Liver (tissue), 3 donors: ENCODE results near the gene PREX1.

Source experiments
- CTCF ChIP-seq: fragments of 150-350 bp; IDR thresholded peaks from 2 replicates; pipeline ENCODE4 v1.5.1; 2017; ENCODE audit warnings: improper control_type of control experiment, low read depth, low read length; ENCODE audit not compliant: missing input control
- EGR1 ChIP-seq, 2 donors: IDR thresholded peaks; 2 replicates each; pipeline ENCODE4 v1.6.1; 2016 to 2018; ENCODE audit warnings: antibody characterized with exemption in 2 of 2, low read depth in 2 of 2
- GABPA ChIP-seq, 2 donors: IDR thresholded peaks in 1 of 2; conservative IDR thresholded peaks in 1 of 2; 2 replicates each; pipeline ENCODE4 v1.6.1; 2016; ENCODE audit warnings: antibody characterized with exemption in 2 of 2, mild to moderate bottlenecking in 1 of 2, moderate library complexity in 1 of 2
- HNF4G ChIP-seq: IDR thresholded peaks from 2 replicates; pipeline ENCODE4 v1.6.1; 2016; ENCODE audit warnings: antibody characterized with exemption
- JUND ChIP-seq, 2 donors: IDR thresholded peaks; 2 replicates each; pipeline ENCODE4 v1.6.1; 2016; ENCODE audit warnings: antibody characterized with exemption in 2 of 2
- MAX ChIP-seq: IDR thresholded peaks from 2 replicates; pipeline ENCODE4 v1.6.1; 2016; ENCODE audit warnings: antibody characterized with exemption
- NR2F2 ChIP-seq: IDR thresholded peaks from 2 replicates; pipeline ENCODE4 v1.6.1; 2016; ENCODE audit warnings: antibody characterized with exemption
- RAD21 ChIP-seq, 2 donors: IDR thresholded peaks; 2 replicates each; pipeline ENCODE4 v1.6.1; 2016; ENCODE audit warnings: antibody characterized with exemption in 2 of 2, mild to moderate bottlenecking in 2 of 2
- SP1 ChIP-seq: IDR thresholded peaks from 2 replicates; pipeline ENCODE4 v1.6.1; 2018; ENCODE audit warnings: antibody characterized with exemption, mild to moderate bottlenecking
- TAF1 ChIP-seq: conservative IDR thresholded peaks from 2 replicates; pipeline ENCODE4 v1.6.1; 2016; ENCODE audit warnings: antibody characterized with exemption, mild to moderate bottlenecking
- YY1 ChIP-seq: IDR thresholded peaks from 2 replicates; pipeline ENCODE4 v1.6.1; 2016; ENCODE audit warnings: antibody characterized with exemption, mild to moderate bottlenecking
- TF ChIP-seq, protein P1 (sequence below): IDR thresholded peaks from 2 replicates; pipeline ENCODE4 v1.6.1; 2016; ENCODE audit warnings: antibody characterized with exemption, mild to moderate bottlenecking
- TF ChIP-seq, protein P2 (sequence below): IDR thresholded peaks from 2 replicates; pipeline ENCODE4 v1.6.1; 2016; ENCODE audit warnings: antibody characterized with exemption
- TF ChIP-seq, protein P3 (sequence below): IDR thresholded peaks from 2 replicates; pipeline ENCODE4 v1.6.1; 2016; ENCODE audit warnings: antibody characterized with exemption
- donor health status: healthy.
- donor health status: healthy.

- TF ChIP-seq CTCF: no peak
- no peak for TF ChIP-seq SP1
- TF ChIP-seq, protein P1, sequence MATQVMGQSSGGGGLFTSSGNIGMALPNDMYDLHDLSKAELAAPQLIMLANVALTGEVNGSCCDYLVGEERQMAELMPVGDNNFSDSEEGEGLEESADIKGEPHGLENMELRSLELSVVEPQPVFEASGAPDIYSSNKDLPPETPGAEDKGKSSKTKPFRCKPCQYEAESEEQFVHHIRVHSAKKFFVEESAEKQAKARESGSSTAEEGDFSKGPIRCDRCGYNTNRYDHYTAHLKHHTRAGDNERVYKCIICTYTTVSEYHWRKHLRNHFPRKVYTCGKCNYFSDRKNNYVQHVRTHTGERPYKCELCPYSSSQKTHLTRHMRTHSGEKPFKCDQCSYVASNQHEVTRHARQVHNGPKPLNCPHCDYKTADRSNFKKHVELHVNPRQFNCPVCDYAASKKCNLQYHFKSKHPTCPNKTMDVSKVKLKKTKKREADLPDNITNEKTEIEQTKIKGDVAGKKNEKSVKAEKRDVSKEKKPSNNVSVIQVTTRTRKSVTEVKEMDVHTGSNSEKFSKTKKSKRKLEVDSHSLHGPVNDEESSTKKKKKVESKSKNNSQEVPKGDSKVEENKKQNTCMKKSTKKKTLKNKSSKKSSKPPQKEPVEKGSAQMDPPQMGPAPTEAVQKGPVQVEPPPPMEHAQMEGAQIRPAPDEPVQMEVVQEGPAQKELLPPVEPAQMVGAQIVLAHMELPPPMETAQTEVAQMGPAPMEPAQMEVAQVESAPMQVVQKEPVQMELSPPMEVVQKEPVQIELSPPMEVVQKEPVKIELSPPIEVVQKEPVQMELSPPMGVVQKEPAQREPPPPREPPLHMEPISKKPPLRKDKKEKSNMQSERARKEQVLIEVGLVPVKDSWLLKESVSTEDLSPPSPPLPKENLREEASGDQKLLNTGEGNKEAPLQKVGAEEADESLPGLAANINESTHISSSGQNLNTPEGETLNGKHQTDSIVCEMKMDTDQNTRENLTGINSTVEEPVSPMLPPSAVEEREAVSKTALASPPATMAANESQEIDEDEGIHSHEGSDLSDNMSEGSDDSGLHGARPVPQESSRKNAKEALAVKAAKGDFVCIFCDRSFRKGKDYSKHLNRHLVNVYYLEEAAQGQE: no peak
- no peak for TF ChIP-seq JUND (IDR thresholded peaks at IDR 0.05)
- no peak for TF ChIP-seq YY1
- TF ChIP-seq MAX: no peak
- no peak for TF ChIP-seq NR2F2
- no peak for TF ChIP-seq TAF1
- TF ChIP-seq, protein P2, sequence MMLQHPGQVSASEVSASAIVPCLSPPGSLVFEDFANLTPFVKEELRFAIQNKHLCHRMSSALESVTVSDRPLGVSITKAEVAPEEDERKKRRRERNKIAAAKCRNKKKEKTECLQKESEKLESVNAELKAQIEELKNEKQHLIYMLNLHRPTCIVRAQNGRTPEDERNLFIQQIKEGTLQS: no peak
- TF ChIP-seq HNF4G: no peak
- TF ChIP-seq, protein P3, sequence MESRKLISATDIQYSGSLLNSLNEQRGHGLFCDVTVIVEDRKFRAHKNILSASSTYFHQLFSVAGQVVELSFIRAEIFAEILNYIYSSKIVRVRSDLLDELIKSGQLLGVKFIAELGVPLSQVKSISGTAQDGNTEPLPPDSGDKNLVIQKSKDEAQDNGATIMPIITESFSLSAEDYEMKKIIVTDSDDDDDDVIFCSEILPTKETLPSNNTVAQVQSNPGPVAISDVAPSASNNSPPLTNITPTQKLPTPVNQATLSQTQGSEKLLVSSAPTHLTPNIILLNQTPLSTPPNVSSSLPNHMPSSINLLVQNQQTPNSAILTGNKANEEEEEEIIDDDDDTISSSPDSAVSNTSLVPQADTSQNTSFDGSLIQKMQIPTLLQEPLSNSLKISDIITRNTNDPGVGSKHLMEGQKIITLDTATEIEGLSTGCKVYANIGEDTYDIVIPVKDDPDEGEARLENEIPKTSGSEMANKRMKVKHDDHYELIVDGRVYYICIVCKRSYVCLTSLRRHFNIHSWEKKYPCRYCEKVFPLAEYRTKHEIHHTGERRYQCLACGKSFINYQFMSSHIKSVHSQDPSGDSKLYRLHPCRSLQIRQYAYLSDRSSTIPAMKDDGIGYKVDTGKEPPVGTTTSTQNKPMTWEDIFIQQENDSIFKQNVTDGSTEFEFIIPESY: no peak
- no peak for TF ChIP-seq RAD21 (IDR thresholded peaks at IDR 0.05)
- no peak for TF ChIP-seq GABPA (IDR thresholded peaks at IDR 0.05 in 1 of 2, conservative IDR thresholded peaks at IDR 0.05 in 1 of 2)
- no peak for TF ChIP-seq EGR1 (IDR thresholded peaks at IDR 0.05; ENCODE audit: low read depth in 2 of 2)
Measured at GRCh38 chr20:48724891-48725554, 102.8 kb downstream of the PREX1 start.
